SK-N-SH treated with all-trans-retinoic acid at 6 μM for 48 hours (cell line): ENCODE data around the gene NUMBL.

Experiments
- ATAC-seq: fragments of 200-7000 bp; cut with Tn5 transposase; 3 replicates; pipeline ENCODE4 v1.9.1; 2020; ENCODE audit warnings: mild to moderate bottlenecking, moderate library complexity
- ARNTL ChIP-seq: fragments of 450-650 bp; formaldehyde crosslinking; IDR thresholded peaks from 2 replicates; pipeline ENCODE4 v1.5.0; 2020; ENCODE audit warnings: low read depth, mild to moderate bottlenecking, moderate library complexity, borderline replicate concordance
- BACH2 ChIP-seq: fragments of 250-450 bp; sonication (Bioruptor Pico); IDR thresholded peaks from 2 replicates; pipeline ENCODE4 v1.9.0; 2021; ENCODE audit warnings: mild to moderate bottlenecking, borderline replicate concordance
- CREB5 ChIP-seq: fragments of 250-450 bp; sonication (Bioruptor Pico); IDR thresholded peaks from 2 replicates; pipeline ENCODE4 v1.5.1; 2020; ENCODE audit warnings: low read depth, mild to moderate bottlenecking, moderate library complexity
- CSDC2 ChIP-seq: fragments of 250-450 bp; sonication (Bioruptor Pico); IDR thresholded peaks from 2 replicates; pipeline ENCODE4 v1.5.0; 2020; ENCODE audit warnings: mild to moderate bottlenecking, moderate library complexity
- CSRNP3 ChIP-seq: fragments of 250-450 bp; sonication (Bioruptor Pico); IDR thresholded peaks from 2 replicates; pipeline ENCODE4 v1.5.1; 2021; ENCODE audit warnings: mild to moderate bottlenecking, moderate library complexity
- ESRRG ChIP-seq: fragments of 250-450 bp; sonication (Bioruptor Pico); IDR thresholded peaks from 2 replicates; pipeline ENCODE4 v1.6.1; 2021; ENCODE audit warnings: mild to moderate bottlenecking
- GLIS3 ChIP-seq: fragments of 250-450 bp; sonication (Bioruptor Pico); IDR thresholded peaks from 2 replicates; pipeline ENCODE4 v1.5.0; 2020; ENCODE audit warnings: mild to moderate bottlenecking, moderate library complexity
- ISL1 ChIP-seq: fragments of 250-450 bp; sonication (Bioruptor Pico); IDR thresholded peaks from 2 replicates; pipeline ENCODE4 v2.1.2; 2022; ENCODE audit warnings: mild to moderate bottlenecking, moderate library complexity
- PATZ1 ChIP-seq: fragments of 250-450 bp; sonication (Bioruptor Pico); IDR thresholded peaks from 2 replicates; pipeline ENCODE4 v1.8.0; 2020; ENCODE audit warnings: mild to moderate bottlenecking, moderate library complexity, borderline replicate concordance
- POU6F1 ChIP-seq: fragments of 250-450 bp; sonication (Bioruptor Pico); IDR thresholded peaks from 2 replicates; pipeline ENCODE4 v1.8.0; 2021; ENCODE audit warnings: low read depth, mild to moderate bottlenecking, moderate library complexity, borderline replicate concordance
- PPARA ChIP-seq: fragments of 250-450 bp; sonication (Bioruptor Pico); IDR thresholded peaks from 2 replicates; pipeline ENCODE4 v1.5.0; 2020; ENCODE audit warnings: mild to moderate bottlenecking, borderline replicate concordance
- RARB ChIP-seq: fragments of 250-450 bp; sonication (Bioruptor Pico); IDR thresholded peaks from 2 replicates; pipeline ENCODE4 v1.8.0; 2021; ENCODE audit warnings: mild to moderate bottlenecking, moderate library complexity
- SNAI2 ChIP-seq: fragments of 250-450 bp; sonication (Bioruptor Pico); IDR thresholded peaks from 2 replicates; pipeline ENCODE4 v1.5.0; 2020; ENCODE audit warnings: mild to moderate bottlenecking, moderate library complexity
- TCF4 ChIP-seq: fragments of 250-450 bp; sonication (Bioruptor Pico); IDR thresholded peaks from 2 replicates; pipeline ENCODE4 v1.8.0; 2021; ENCODE audit warnings: mild to moderate bottlenecking, moderate library complexity, borderline replicate concordance
- TOX ChIP-seq: fragments of 250-450 bp; sonication (Bioruptor Pico); IDR thresholded peaks from 2 replicates; pipeline ENCODE4 v1.8.0; 2021; ENCODE audit warnings: mild to moderate bottlenecking, moderate library complexity, borderline replicate concordance
- TSHZ2 ChIP-seq: fragments of 250-450 bp; sonication (Bioruptor Pico); IDR thresholded peaks from 2 replicates; pipeline ENCODE4 v1.5.0; 2020; ENCODE audit warnings: mild to moderate bottlenecking, moderate library complexity
- ZFP3 ChIP-seq: fragments of 250-450 bp; sonication (Bioruptor Pico); IDR thresholded peaks from 2 replicates; pipeline ENCODE4 v1.5.0; 2020; ENCODE audit warnings: mild to moderate bottlenecking, moderate library complexity
- ZFP30 ChIP-seq: fragments of 450-650 bp; formaldehyde crosslinking; IDR thresholded peaks from 2 replicates; pipeline ENCODE4 v1.5.0; 2022; ENCODE audit warnings: mild to moderate bottlenecking, moderate library complexity
- ZNF565 ChIP-seq: fragments of 450-650 bp; formaldehyde crosslinking; conservative IDR thresholded peaks from 2 replicates; pipeline ENCODE4 v1.5.0; 2020; ENCODE audit warnings: low read depth, mild to moderate bottlenecking, moderate library complexity
- ZNF70 ChIP-seq: fragments of 450-650 bp; formaldehyde crosslinking; IDR thresholded peaks from 2 replicates; pipeline ENCODE4 v1.5.0; 2020; ENCODE audit warnings: mild to moderate bottlenecking, moderate library complexity
- ZNF8 ChIP-seq: fragments of 450-650 bp; formaldehyde crosslinking; IDR thresholded peaks from 2 replicates; pipeline ENCODE4 v1.5.0; 2020; ENCODE audit warnings: mild to moderate bottlenecking, moderate library complexity

The NUMBL gene

GRCh38 chr19:40695881-40696280, 5.4 kb upstream of the NUMBL start:
- no peak for TF ChIP-seq TCF4
- no peak for ATAC-seq

- no peak for ATAC-seq
- TF ChIP-seq SNAI2 (no peak), ZFP30 (no peak), ISL1 (CRISPR knock-in tag) (no peak), POU6F1 (CRISPR knock-in tag) (no peak), CREB5 (CRISPR knock-in tag) (no peak), RARB (CRISPR knock-in tag) (no peak), GLIS3 (no peak), BACH2 (CRISPR knock-in tag) (no peak), ZNF8 (CRISPR knock-in tag) (no peak), ZFP3 (no peak), ARNTL (CRISPR knock-in tag) (no peak), TCF4 (no peak)
- TF ChIP-seq, all 23 proteins: peak for 0
Measured at GRCh38 chr19:40693896-40694295, 3.4 kb upstream of the NUMBL start.

- ATAC-seq, result no peak
- TF ChIP-seq CSDC2 (no peak), ZNF70 (CRISPR knock-in tag) (no peak), TSHZ2 (CRISPR knock-in tag) (no peak), PPARA (CRISPR knock-in tag) (no peak), ESRRG (CRISPR knock-in tag) (no peak), ZFP30 (no peak), TCF4 (no peak)
Measured at GRCh38 chr19:40693150-40693788, 2.8 kb upstream of the NUMBL start.

GRCh38 chr19:40692212-40692551, 1.7 kb upstream of the NUMBL start:
- ATAC-seq, result no peak
- TF ChIP-seq ESRRG (CRISPR knock-in tag) (no peak), TOX (CRISPR knock-in tag) (no peak), ZFP3 (no peak), ARNTL (CRISPR knock-in tag) (no peak), CREB5 (CRISPR knock-in tag) (no peak), POU6F1 (CRISPR knock-in tag) (no peak), GLIS3 (no peak), ZNF8 (CRISPR knock-in tag) (no peak), ZNF565 (no peak), PATZ1 (CRISPR knock-in tag) (no peak), CSRNP3 (CRISPR knock-in tag) (no peak), TSHZ2 (CRISPR knock-in tag) (no peak), TCF4 (no peak), CSDC2 (no peak)
